IMR-90 (cell line): ENCODE results near the gene SPNS2. TPM values are rescaled to one million over a fixed set of nuclear protein-coding genes. Genes with fewer than 3 reads are reported as not detected.

Experiments
- ATAC-seq: fragments of 200-7000 bp; cut with Tn5 transposase; 2 replicates; pipeline ENCODE4 v1.9.1; 2020; ENCODE audit warnings: low read depth, mild to moderate bottlenecking, moderate library complexity
- BruUV-seq: library from RNA; stranded (reverse); fragments of 400-500 nt; replicated peaks from 2 replicates; lab custom pipeline; 2021; lab: Mats Ljungman, UMichigan
- CTCF ChIA-PET: fragments of 300-600 bp; formaldehyde crosslinking; extraction: SDS; loops from one replicate; lab custom pipeline; 2021; ENCODE audit warnings: antibody characterized with exemption; lab: Yijun Ruan, JAX
- POLR2A ChIA-PET: fragments of 300-600 bp; sonication (Branson Sonifier 250); formaldehyde crosslinking; loops from one replicate; lab custom pipeline; 2022; ENCODE audit warnings: antibody characterized with exemption; ENCODE audit not compliant: unreplicated experiment; lab: Charles Lee
- DNase-seq: peaks from one replicate; pipeline ENCODE4 v3.0.0; 2013
- H2AFZ ChIP-seq: replicated peaks from 2 replicates; pipeline ENCODE3; 2013; ENCODE audit warnings: low read length, mild to moderate bottlenecking; ENCODE audit not compliant: poor library complexity
- H2AK5ac ChIP-seq: 2 replicates; pipeline ENCODE4 v1.6.1; 2013; ENCODE audit warnings: low read depth, low read length, inconsistent platforms
- H2AK9ac ChIP-seq: replicated peaks from 2 replicates; pipeline ENCODE3; 2013; ENCODE audit warnings: mild to moderate bottlenecking, low read depth, low read length, moderate library complexity; ENCODE audit not compliant: poor library complexity
- H2BK120ac ChIP-seq: 2 replicates; pipeline ENCODE4 v1.6.1; 2013; ENCODE audit warnings: low read depth, low read length, inconsistent platforms
- H2BK15ac ChIP-seq: 3 replicates; pipeline ENCODE4 v1.6.1; 2013; ENCODE audit warnings: low read depth, low read length, inconsistent platforms
- H2BK20ac ChIP-seq: 2 replicates; pipeline ENCODE4 v1.6.1; 2013; ENCODE audit warnings: low read depth, mild to moderate bottlenecking, inconsistent platforms, low read length, moderate library complexity
- H2BK5ac ChIP-seq: 2 replicates; pipeline ENCODE4 v1.6.1; 2013; ENCODE audit warnings: mild to moderate bottlenecking, low read depth, low read length, inconsistent platforms; ENCODE audit not compliant: poor library complexity, severe bottlenecking
- H3K14ac ChIP-seq: replicated peaks from 2 replicates; pipeline ENCODE4 v1.6.1; 2013; ENCODE audit warnings: low read depth, low read length, inconsistent platforms
- H3K18ac ChIP-seq: 2 replicates; pipeline ENCODE4 v1.6.1; 2013; ENCODE audit warnings: low read depth, low read length, control low read depth
- H3K23ac ChIP-seq: 2 replicates; pipeline ENCODE4 v1.6.1; 2013; ENCODE audit warnings: low read depth, low read length, inconsistent platforms
- H3K27ac ChIP-seq: 2 replicates; pipeline ENCODE4 v1.5.1; 2013; ENCODE audit warnings: mild to moderate bottlenecking, control low read depth, low read length; ENCODE audit not compliant: insufficient read depth
- H3K27me3 ChIP-seq: 2 replicates; pipeline ENCODE4 v1.6.1; 2013; ENCODE audit warnings: low read length; ENCODE audit not compliant: control insufficient read depth, insufficient read depth
- H3K36me3 ChIP-seq: 2 replicates; pipeline ENCODE4 v1.6.1; 2013; ENCODE audit warnings: low read length, mixed read lengths; ENCODE audit not compliant: control insufficient read depth, insufficient read depth
- H3K4ac ChIP-seq: 2 replicates; pipeline ENCODE4 v1.6.1; 2013; ENCODE audit warnings: low read depth, low read length, inconsistent platforms
- H3K4me1 ChIP-seq: 2 replicates; pipeline ENCODE4 v1.6.1; 2013; ENCODE audit warnings: low read length, mixed read lengths; ENCODE audit not compliant: control insufficient read depth, insufficient read depth
- H3K4me2 ChIP-seq: 2 replicates; pipeline ENCODE4 v1.6.1; 2013; ENCODE audit warnings: low read depth, mild to moderate bottlenecking, control low read depth, low read length, moderate library complexity
- H3K4me3 ChIP-seq: 2 replicates; pipeline ENCODE4 v1.5.1; 2013; ENCODE audit warnings: low read depth, mild to moderate bottlenecking, control low read depth, low read length, moderate library complexity; ENCODE audit not compliant: insufficient read depth
- H3K56ac ChIP-seq: 2 replicates; pipeline ENCODE4 v1.6.1; 2013; ENCODE audit warnings: low read length, inconsistent platforms; ENCODE audit not compliant: insufficient read depth; ENCODE audit errors: extremely low read depth
- H3K79me1 ChIP-seq, 2 experiments: 2 replicates each; pipeline ENCODE4 v1.6.1; 2013; ENCODE audit warnings: low read length in 2 of 2, inconsistent platforms in 1 of 2, low read depth in 1 of 2
- H3K9ac ChIP-seq: 2 replicates; pipeline ENCODE4 v1.6.1; 2013; ENCODE audit warnings: low read depth, low read length, control low read depth
- H3K9me1 ChIP-seq: 2 replicates; pipeline ENCODE4 v1.6.1; 2013; ENCODE audit warnings: low read length, inconsistent platforms; ENCODE audit not compliant: insufficient read depth
- H3K9me3 ChIP-seq: 2 replicates; pipeline ENCODE4 v1.6.1; 2013; ENCODE audit warnings: low read length; ENCODE audit not compliant: control insufficient read depth, insufficient read depth
- H4K20me1 ChIP-seq: 2 replicates; pipeline ENCODE4 v1.6.1; 2013; ENCODE audit warnings: low read length, inconsistent platforms; ENCODE audit not compliant: insufficient read depth
- H4K5ac ChIP-seq: 2 replicates; pipeline ENCODE4 v1.6.1; 2013; ENCODE audit warnings: mild to moderate bottlenecking, low read depth, low read length, control low read depth
- H4K8ac ChIP-seq, 2 experiments: 2 replicates each; pipeline ENCODE4 v1.6.1; 2013; ENCODE audit warnings: low read depth in 2 of 2, low read length in 2 of 2, control low read depth in 1 of 2, inconsistent platforms in 1 of 2
- H4K91ac ChIP-seq: 2 replicates; pipeline ENCODE4 v1.6.1; 2013; ENCODE audit warnings: low read depth, low read length, inconsistent platforms; ENCODE audit not compliant: insufficient read depth
- BHLHE40 ChIP-seq: fragments of 150-350 bp; IDR thresholded peaks from 2 replicates; pipeline ENCODE4 v1.6.1; 2016; ENCODE audit warnings: mild to moderate bottlenecking, low read depth, low read length
- CEBPB ChIP-seq: IDR thresholded peaks from 2 replicates; pipeline ENCODE4 v1.6.1; 2012; ENCODE audit warnings: low read depth, low read length, improper control_type of control experiment
- CHD1 ChIP-seq: IDR thresholded peaks from 2 replicates; pipeline ENCODE4 v1.6.1; 2012; ENCODE audit warnings: low read depth, low read length, improper control_type of control experiment
- CTCF ChIP-seq: conservative IDR thresholded peaks from 2 replicates; pipeline ENCODE4 v1.5.1; 2012; ENCODE audit warnings: mild to moderate bottlenecking, low read depth, low read length, improper control_type of control experiment
- ELK1 ChIP-seq: fragments of 150-350 bp; IDR thresholded peaks from 2 replicates; pipeline ENCODE4 v1.6.1; 2016; ENCODE audit warnings: low read depth, mild to moderate bottlenecking, low read length, moderate library complexity, borderline replicate concordance
- FOS ChIP-seq: fragments of 150-350 bp; IDR thresholded peaks from 2 replicates; pipeline ENCODE4 v1.6.1; 2016; ENCODE audit warnings: low read depth, low read length
- MAFK ChIP-seq: IDR thresholded peaks from 2 replicates; pipeline ENCODE4 v1.6.1; 2012; ENCODE audit warnings: low read depth, low read length, improper control_type of control experiment
- MAZ ChIP-seq: IDR thresholded peaks from 2 replicates; pipeline ENCODE4 v1.6.1; 2012; ENCODE audit warnings: low read depth, mild to moderate bottlenecking, low read length, improper control_type of control experiment, moderate library complexity, borderline replicate concordance
- MXI1 ChIP-seq: IDR thresholded peaks from 2 replicates; pipeline ENCODE4 v1.6.1; 2012; ENCODE audit warnings: low read depth, mild to moderate bottlenecking, low read length, moderate library complexity, borderline replicate concordance
- NFE2L2 ChIP-seq: fragments of 150-350 bp; IDR thresholded peaks from 2 replicates; pipeline ENCODE4 v1.6.1; 2016; ENCODE audit warnings: low read depth, mild to moderate bottlenecking, low read length
- POLR2A ChIP-seq: IDR thresholded peaks from 2 replicates; pipeline ENCODE4 v1.6.1; 2012; ENCODE audit warnings: mild to moderate bottlenecking, low read depth, low read length
- RAD21 ChIP-seq: IDR thresholded peaks from 2 replicates; pipeline ENCODE4 v1.6.1; 2012; ENCODE audit warnings: low read length, improper control_type of control experiment
- RFX5 ChIP-seq: IDR thresholded peaks from 2 replicates; pipeline ENCODE4 v1.8.0; 2012; ENCODE audit warnings: low read depth, mild to moderate bottlenecking, low read length, moderate library complexity
- SMC3 ChIP-seq: fragments of 150-350 bp; IDR thresholded peaks from 2 replicates; pipeline ENCODE4 v1.6.1; 2016; ENCODE audit warnings: low read depth, mild to moderate bottlenecking, antibody characterized with exemption, low read length, moderate library complexity
- USF2 ChIP-seq: fragments of 150-350 bp; IDR thresholded peaks from 2 replicates; pipeline ENCODE4 v1.6.1; 2017; ENCODE audit warnings: mild to moderate bottlenecking, antibody characterized with exemption, low read length, low read depth
- WGBS, 2 experiments: methylation state at CpG; one replicate each; pipeline versions ENCODE4 v1.1.5 to v1.1.7; 2013; ENCODE audit warnings: missing lambda C conversion rate in 2 of 2; ENCODE audit not compliant: insufficient read length in 1 of 2; ENCODE audit errors: extremely low coverage in 2 of 2; 5-methylcytosine and 5-hydroxymethylcytosine counted together
- dilution Hi-C: fragments of 300-500 bp; cut with HindIII; formaldehyde crosslinking; loops from one replicate; pipeline ENCODE4 v1.14.3; 2018; ENCODE audit warnings: low sequenced_read_pairs; ENCODE audit not compliant: unreplicated experiment
- in situ Hi-C: fragments of 300-500 bp; cut with MboI; formaldehyde crosslinking; loops from 3 replicates; pipeline ENCODE4 v1.14.3; 2019; ENCODE audit warnings: low sequenced_read_pairs, inconsistent platforms, mixed read lengths
- intact Hi-C: fragments of 100-400 bp; cut with micrococcal nuclease; formaldehyde crosslinking; loops from 2 replicates; pipeline ENCODE4 v1.10.0; 2022
- polyA plus RNA-seq, 3 experiments: library from polyadenylated mRNA; depleted of rRNA; stranded (reverse); fragments of >200 nt; gene quantifications; 2 replicates each; pipeline ENCODE4 v1.2.3, GENCODE V29; 2012; ENCODE audit warnings: low replicate concordance in 1 of 3
- total RNA-seq: library from RNA; depleted of rRNA; stranded (reverse); fragments of >200 nt; gene quantifications from 2 replicates; pipeline ENCODE4 v1.2.3, GENCODE V29; 2012

SPNS2 gene
- total and polyA plus RNA-seq, 2 of the 4 experiments (the other 2 are of a cell fraction) = under 0.01 TPM; not detected in 1

- Histone ChIP-seq H4K20me1 (no peaks in the 10 kb centered on the region; the same call in 1 of the 2 replicates), H3K27ac (no peak overlapping the region), H3K9me1 (no peaks in the 10 kb centered on the region), H4K5ac (no peak overlapping the region), H2BK15ac (no peak overlapping the region), H3K14ac (no peak overlapping the region), H3K56ac (no peak overlapping the region), H2BK20ac (no peak overlapping the region), H2AFZ (no peak overlapping the region), H2AK5ac (no peak overlapping the region), H3K4me1 (no peaks in the 10 kb centered on the region), H3K18ac (no peak overlapping the region), H3K9me3 (no peaks in the 10 kb centered on the region), H2AK9ac (no peak overlapping the region), H4K8ac (no peak overlapping the region), H3K4me2 (no peak overlapping the region), H3K9ac (no peak overlapping the region), H3K23ac (no peak overlapping the region), H4K91ac (no peak overlapping the region), H3K36me3 (no peaks in the 10 kb centered on the region), H3K79me1 (no peaks in the 10 kb centered on the region), H3K27me3 (peaks cover 13% of the 10 kb centered on the region; the same call in 1 of the 2 replicates), H3K4me3 (no peak overlapping the region), H2BK5ac (no peak overlapping the region), H3K4ac (no peak overlapping the region), H2BK120ac (no peak overlapping the region)
- ChIA-PET POLR2A (no interaction called here), CTCF (no interaction called here)
- intact Hi-C loops = no loop called here
- BruUV-seq = no TSS peak
- DNase-seq (no peak), ATAC-seq (no peak)
- WGBS, 2 experiments = 67% methylated on average over 6 of the region's 24 CpGs; no CpG with 5 or more reads in 1 of the 2 experiments
- in situ Hi-C loops = no loop called here
- dilution Hi-C loops = no loop called here
- TF ChIP-seq ELK1 = no peak
- no peak for TF ChIP-seq MAZ
- TF ChIP-seq RFX5 = no peak
- TF ChIP-seq SMC3 = no peak
- no peak for TF ChIP-seq USF2
- TF ChIP-seq MXI1 = no peak
- TF ChIP-seq POLR2A = no peak
- no peak for TF ChIP-seq RAD21
- TF ChIP-seq CHD1 = no peak
- no peak for TF ChIP-seq FOS
- no peak for TF ChIP-seq CEBPB
- TF ChIP-seq BHLHE40 = no peak
- TF ChIP-seq MAFK = no peak
- no peak for TF ChIP-seq CTCF
- TF ChIP-seq NFE2L2 = no peak
Measured at GRCh38 chr17:4487820-4488716, 10.6 kb upstream of the SPNS2 start.
